ENCODE measurements around the gene MEOX1. TPM values are rescaled to one million over a fixed set of nuclear protein-coding genes. Genes with fewer than 3 reads are reported as not detected.

Gene MEOX1
- total and polyA plus RNA-seq, 2 donors (not counting 1 experiment from before 2014, with no cell fraction given) = not detected

- peaks cover 11% of the 10 kb centered on the region for H3K27me3 Mint-ChIP-seq
- CTCF ChIA-PET = no interaction called here
- H3K4me3 Mint-ChIP-seq = no peak overlapping the region
Observed at GRCh38 chr17:43611230-43611969, 50.3 kb downstream of the MEOX1 start.

More at GRCh38 chr17:43611230-43611969, 50.3 kb downstream of the MEOX1 start:
- peaks cover 0 to 6% (median 1%) of the 10 kb centered on the region in 4 experiments for H3K27me3 ChIP-seq (replicated peaks in 1 of 4; ENCODE audit: control extremely low read depth in 1 of 4, control insufficient read depth in 3 of 4, insufficient read depth in 4 of 4, low read length in 3 of 4)
- intact Hi-C loops (cut with micrococcal nuclease) = no loop called here
- H3K79me2 ChIP-seq (ENCODE audit: control insufficient read depth, insufficient read depth, low read length) = no peaks in the 10 kb centered on the region
- no peak overlapping the region for H3K4me3 ChIP-seq (ENCODE audit: control extremely low read depth in 1 of 5, extremely low read depth in 1 of 5, insufficient read depth in 1 of 5, low read depth in 2 of 5, low read length in 4 of 5)
- no peak overlapping the region for H3K27ac ChIP-seq (ENCODE audit: low read length in 2 of 2)
- Mint-ChIP-seq H3K4me1 (no peaks in the 10 kb centered on the region), H3K9me3 (ENCODE audit: insufficient read depth) (no peaks in the 10 kb centered on the region), H3K27ac (no peak overlapping the region)
- ATAC-seq (ENCODE audit: low read depth) (no peak), DNase-seq (no peak)
- H4K20me1 ChIP-seq (ENCODE audit: control insufficient read depth, insufficient read depth, low read length, poor library complexity, severe bottlenecking) = no peaks in the 10 kb centered on the region
- TF ChIP-seq EZH2 (IDR thresholded peaks at IDR 0.05; ENCODE audit: borderline replicate concordance, insufficient read depth, low read depth, low read length, poor library complexity, severe bottlenecking) (no peak), CTCF (IDR thresholded peaks at IDR 0.05) (no peak)
- H3K9ac ChIP-seq (ENCODE audit: low read length) = no peak overlapping the region
- WGBS (ENCODE audit: insufficient coverage) = 100% methylated on average over 2 of the region's 2 CpGs
- H3K9me3 ChIP-seq (ENCODE audit: control extremely low read depth in 1 of 3, control insufficient read depth in 2 of 3, insufficient read depth in 1 of 3, low read length in 2 of 3) = peaks cover 0 to 8% (median 0%) of the 10 kb centered on the region in 3 donors
- H3K36me3 ChIP-seq (replicated peaks in 1 of 2; ENCODE audit: control extremely low read depth in 1 of 2, control insufficient read depth in 1 of 2, extremely low read depth in 1 of 2, insufficient read depth in 2 of 2, low read length in 1 of 2) = no peaks in the 10 kb centered on the region
- H3K4me2 ChIP-seq (replicated peaks; ENCODE audit: low read depth, low read length, poor library complexity, severe bottlenecking) = no peak overlapping the region
- no peaks in the 10 kb centered on the region for H3K4me1 ChIP-seq (ENCODE audit: control insufficient read depth in 2 of 2, insufficient read depth in 2 of 2, low read length in 2 of 2)
- no peak overlapping the region for H2AFZ ChIP-seq (ENCODE audit: insufficient read depth, low read depth, low read length, poor library complexity, severe bottlenecking)
- POLR2A ChIA-PET = no interaction called here
